HG02759 (cell line): ENCODE measurements around the gene EFHD2.
"Not testable (repeated sequence)": the region's sequence is repeated elsewhere in the genome, so short reads cannot be mapped to it uniquely, and the experiment has no call there.

Source experiments
- ATAC-seq: cut with Tn5 transposase; IDR thresholded peaks from one replicate; pipeline ENCODE4 v1.9.1; 2021; ENCODE audit warnings: mild to moderate bottlenecking, moderate library complexity; ENCODE audit not compliant: unreplicated experiment

Gene EFHD2

DNA sequence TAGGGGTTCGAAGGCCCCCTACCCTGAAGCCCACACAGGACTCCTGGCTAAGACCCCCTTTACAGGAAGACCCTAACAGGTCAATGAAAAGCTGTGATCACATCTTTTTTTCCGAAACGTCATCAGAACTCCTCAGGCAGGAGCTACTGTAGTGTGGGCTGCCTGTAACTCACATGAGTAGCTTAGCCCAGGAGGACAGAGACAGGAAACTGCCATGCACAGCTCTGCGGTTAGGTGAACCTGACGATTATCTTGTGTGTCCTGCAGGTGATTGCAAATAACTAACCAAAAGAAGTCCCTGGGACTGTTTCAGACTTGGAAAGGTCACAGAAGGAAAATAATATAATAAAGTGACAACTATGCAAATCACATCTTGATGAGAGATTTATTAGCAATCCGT is 62.0 kb downstream of the EFHD2 start:
- ATAC-seq = not testable (repeated sequence)

DNA sequence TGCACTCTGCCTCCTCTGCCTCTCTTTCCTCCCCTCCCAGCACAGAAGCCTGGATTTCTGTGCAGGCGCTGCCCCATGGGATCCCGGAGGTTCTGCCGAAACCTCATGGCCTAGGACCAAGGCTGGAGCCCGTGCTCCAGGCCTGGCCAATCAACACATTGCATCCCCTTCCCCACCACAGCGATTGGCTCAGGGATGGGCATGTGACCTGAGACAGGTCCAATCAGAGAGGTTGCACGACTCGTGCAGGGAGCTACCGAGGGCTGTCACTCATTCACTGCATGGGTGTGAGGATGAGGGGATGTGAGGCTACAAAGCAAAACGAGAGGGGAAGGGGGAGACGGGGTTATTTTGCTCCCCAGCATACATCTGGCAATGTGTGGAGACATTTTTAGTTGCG is 62.9 kb downstream of the EFHD2 start:
- no peak for ATAC-seq

DNA sequence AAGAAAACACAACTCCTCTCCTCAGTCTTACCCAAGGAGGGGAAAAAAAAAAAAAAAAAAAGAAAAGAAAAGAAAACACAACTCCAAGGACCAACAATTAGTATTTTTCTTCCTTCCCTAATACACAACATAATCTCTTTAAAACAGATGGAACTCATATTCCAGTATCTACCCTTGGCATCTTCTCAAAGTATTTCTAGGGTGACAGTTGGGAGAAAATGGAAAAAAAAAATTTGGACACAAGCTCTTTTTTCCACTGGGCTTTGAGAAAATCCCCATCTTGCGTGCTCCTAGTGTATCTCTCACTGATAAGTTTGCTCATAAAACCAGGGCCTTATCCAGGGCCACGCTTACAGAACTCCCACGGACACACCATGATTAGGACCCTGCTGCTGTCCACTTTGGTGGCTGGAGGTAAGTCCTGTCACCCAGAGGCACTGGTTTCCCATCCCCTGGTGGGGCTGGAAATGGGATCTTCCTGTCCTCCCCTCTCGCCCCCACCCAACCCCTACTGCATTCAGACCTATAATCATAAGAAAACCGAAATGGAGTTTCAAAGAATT is 66.1 kb downstream of the EFHD2 start, which contains the start of gene CELA2B:
TSS of gene CELA2B (plus strand) at position 353 of the 563 bp plus-strand sequence. CDS start at position 375, 22 bp downstream.
- no peak for ATAC-seq

- no peak for ATAC-seq
Measured at GRCh38 chr1:15476927-15477326, 67.2 kb downstream of the EFHD2 start.

DNA sequence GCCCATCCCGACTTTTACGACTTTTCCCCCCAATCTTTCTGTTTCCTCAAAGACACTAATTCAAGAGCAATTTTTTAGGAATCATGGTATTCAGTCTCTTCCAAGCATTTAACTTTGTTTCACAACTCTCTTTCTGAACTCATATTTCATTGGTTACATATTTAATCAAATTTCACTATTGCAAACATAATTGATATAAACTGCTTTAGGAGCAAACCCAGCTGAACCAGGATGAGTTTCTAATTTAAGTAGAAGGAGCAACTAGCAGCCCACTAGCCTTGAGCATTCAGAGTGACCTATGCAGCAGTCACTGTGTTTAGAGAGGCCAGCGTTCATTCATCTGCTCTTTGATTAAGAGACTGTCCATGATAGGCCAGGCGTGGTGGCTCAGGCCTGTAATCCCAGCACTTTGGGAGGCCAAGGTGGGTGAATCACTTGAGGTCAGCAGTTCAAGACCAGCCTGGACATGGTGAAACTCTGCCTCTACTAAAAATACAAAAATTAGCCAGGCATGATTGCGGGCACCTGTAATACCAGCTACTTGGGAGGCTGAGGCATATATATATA is 68.0 kb downstream of the EFHD2 start:
- no peak for ATAC-seq
